Fibroblast of skin of scalp (primary cell): ENCODE results near the gene ASIC3.
A peak's percentile ranks its signal among the peaks of the same experiment; 100 is the strongest.

Source experiments
- DNase-seq: peaks from one replicate; pipeline ENCODE4 v3.0.0-alpha.2; 2013

ASIC3 gene

DNA sequence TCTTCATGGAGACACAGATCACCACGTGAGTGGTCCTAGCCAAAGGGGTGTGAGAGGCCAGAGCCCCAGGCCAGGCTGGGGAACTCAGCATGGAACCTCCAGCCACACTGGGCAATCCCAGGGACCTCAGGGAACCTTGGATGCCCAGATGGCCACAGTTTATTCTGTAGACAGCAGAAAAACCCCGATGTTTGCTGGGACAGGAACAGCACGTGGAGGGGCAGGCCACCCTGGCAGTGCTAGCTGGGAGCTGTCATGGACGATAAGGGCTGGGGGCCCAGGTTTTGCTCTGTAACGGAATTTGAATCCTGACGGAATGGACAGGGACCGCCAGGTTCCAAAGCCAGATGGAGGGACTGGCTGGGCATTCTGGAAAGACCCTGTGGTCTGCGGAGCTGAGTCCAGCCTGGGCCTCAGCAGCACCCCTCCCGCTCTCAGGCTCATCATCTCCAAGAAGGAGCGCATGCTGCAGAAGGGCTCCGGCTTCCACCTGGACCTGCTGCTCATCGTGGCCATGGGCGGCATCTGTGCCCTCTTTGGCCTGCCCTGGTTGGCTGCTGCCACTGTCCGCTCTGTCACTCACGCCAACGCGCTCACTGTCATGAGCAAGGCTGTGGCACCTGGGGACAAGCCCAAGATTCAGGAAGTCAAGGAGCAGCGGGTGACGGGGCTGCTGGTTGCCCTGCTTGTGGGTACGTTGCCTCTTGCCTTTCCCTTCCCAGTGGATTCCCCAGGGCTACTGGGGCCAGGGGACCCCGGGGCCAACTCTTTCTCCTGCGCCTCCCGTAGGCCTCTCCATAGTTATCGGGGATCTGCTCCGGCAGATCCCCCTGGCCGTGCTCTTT, 26.7 kb downstream of the ASIC3 start:
- DNase-seq = no peak

DNA sequence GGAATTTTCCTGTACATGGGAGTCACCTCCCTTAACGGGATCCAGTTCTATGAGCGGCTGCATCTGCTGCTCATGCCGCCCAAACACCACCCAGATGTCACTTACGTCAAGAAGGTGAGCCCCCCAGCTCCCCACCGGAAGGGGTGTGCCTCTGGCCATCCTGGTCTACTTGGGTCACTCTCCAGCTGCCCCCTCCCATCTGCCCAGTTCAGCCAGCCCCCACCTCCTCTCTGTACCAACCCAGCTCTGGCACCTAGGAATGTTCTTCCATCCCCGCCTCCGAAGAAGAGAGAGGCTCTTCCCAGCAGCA, 27.3 kb downstream of the ASIC3 start:
- no peak for DNase-seq

DNA sequence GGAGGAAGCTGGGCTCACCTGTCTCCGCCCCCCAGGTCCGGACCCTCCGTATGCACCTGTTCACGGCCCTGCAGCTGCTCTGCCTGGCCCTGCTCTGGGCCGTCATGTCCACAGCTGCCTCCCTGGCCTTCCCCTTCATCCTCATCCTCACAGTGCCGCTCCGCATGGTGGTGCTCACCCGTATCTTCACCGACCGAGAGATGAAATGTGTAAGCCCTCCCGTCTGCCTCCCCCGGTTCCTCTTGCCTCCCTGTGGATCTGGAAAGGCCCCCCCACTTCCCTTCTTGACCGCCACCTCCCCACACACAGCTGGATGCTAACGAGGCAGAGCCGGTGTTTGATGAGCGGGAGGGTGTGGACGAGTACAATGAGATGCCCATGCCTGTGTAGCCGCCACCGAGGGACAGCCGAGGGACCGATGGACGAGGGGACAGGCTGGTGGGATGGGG, 27.7 kb downstream of the ASIC3 start:
- DNase-seq = no peak

DNA sequence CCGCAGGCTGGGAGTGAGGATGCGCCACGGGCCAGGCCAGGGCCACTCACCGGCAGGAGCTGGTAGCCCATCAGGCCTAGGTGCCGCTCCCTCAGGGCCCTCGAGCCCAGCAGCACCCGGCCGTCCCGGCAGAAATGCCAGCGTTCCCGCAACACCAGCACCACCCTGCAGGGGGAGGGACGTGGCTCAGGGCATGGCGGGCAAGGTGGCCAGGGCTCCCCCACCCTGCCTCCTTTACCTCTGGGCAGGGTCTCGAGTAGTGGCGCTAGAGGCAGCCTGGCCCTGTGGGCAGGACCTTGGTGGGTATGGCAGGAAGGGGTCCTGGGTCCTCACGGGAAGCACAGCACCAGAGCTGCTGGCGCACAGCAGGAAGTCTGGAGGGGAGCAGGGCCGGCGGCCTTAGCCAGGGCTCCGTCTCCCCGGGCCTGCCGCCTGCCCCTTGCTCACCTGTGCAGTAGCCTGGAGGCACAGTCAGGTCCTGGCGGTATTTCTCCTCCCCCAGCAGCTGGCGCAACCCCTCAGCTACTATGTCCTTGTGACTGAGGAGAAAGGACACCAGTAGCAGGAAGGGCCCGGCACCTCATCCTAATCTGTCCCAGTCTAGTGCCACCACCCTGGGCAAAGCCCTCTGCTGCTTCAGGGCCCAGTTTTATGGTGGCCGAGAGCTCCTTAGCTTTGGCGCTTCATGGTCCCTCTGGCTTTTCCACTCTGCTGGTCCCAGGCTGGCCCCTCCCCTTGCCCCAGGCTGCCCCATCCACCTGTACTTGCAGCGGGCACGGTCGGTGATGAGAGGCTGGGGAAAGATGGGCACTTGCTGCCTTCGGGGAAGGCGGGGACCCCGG, 28.8 kb downstream of the ASIC3 start:
- no peak for DNase-seq

DNA sequence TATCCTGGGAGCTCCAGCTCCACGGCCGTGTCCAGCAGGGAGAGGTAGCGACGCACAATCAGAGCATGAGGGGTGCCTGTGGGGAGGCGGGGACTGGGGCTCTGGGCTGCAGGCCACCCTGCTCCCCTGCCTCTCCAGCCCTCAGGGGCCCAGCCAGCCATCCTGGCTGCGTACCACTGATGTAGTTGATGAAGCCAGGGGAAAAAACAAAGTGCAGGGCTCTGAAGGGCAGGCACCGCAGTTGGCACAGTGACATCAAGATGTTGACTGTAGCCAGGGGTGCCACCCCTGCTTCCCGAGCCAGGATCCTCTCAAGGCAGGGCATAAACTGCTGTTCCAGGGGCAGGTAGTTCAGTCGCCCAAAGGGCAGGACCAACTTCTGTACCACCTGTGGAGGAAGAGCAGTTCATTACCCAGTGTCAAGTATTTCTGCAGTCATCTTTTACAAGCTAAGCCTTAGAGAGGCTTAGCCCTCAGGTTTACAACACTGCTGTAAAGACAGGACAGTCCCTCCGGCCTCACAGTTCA, 29.4 kb downstream of the ASIC3 start:
- DNase-seq = no peak

DNA sequence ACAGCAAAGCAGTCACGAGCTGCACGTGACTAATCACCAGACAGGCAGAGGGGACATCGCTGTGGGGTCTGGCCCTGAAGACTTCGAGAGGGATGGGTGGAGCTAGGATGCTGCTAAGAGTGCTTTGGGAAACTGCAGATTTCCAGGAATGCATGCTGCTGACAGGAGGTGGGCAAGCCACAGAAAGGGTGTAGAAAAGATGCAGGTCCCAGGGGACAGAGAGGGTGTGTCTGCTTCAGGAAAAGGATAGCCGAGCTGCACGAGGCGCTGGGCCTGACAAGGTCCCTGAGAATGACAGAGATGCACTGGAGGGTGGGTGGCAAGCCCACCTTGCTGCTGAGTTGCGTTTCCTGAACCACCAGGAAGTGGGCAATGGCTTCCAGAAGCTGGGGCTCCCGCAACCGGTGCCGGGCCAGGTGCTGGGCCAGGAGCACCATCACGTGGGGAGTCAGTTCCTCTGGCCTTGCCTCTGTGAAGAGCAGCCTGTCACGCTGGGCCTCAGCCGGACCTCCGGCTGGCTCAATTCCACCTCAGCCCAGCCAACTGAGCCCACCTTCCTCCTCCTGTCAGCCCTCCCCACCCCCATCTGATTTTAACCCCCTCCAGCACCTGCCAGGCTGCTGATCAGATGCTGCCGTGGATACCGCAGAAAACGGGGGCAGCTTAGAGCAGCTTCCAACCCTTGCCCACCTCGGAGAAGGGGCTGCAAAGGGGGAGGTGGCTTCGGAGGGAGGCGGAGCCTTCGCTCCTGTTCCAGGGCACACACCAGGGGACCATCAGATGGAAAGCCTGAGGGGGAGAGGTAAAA, 30.1 kb downstream of the ASIC3 start:
- peak; percentile 80 for DNase-seq

DNA sequence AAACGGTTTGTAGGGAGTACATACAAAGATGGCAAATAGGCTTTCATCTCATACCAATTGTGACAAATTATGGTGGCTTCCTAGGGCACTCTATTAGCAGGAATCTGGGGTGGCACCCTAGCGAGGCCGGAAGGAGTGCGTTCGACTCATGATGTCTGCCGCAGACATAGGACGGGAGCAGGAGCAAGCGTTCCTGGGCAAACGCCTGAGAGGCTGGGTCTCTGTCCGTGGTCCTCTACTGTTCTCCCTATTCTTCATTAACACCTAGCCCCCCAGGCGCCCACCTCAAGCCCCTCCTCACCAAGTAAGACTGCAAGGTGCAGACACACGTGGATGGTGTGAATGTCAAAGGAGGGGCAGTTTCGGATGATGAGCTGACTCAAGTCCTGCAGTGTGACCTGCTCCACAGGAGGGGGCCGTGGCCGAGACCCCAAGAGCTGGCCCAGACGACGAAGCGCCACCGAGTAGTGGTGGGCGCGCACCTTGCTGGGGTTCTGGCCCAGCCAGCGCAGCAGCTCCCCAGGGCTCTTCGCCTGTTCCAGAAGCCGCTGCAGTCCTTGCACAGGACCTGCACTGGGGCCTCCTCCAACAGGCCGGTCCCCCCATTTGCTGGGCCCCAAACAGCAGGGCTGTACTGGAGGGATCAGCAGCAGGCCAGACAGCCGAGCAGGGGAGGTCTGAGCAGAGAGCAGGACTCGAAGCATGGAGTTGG, 31.0 kb downstream of the ASIC3 start:
- no peak for DNase-seq

DNA sequence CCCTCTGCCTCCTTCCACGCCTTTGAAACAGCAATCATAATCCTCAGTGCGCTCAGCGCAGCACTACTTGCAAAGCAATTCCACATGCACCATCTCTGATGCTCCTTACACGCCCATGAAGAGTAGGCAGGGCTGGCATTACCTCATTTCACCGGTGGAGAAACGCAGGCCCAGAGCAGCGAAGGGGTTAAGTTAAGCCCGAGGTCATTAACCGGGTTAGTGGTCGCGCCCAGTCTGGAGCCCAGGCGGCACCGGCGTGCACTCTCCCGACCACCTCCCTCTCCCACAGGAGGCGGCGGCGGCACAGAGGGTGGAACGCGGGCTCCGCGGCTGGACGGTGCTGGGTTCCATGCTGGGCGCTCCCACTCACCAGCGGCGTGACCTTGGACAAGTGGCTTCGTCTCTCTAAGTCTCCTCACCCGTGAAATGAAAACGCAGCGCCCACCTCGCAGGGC, 31.8 kb downstream of the ASIC3 start:
- DNase-seq = no peak

DNA sequence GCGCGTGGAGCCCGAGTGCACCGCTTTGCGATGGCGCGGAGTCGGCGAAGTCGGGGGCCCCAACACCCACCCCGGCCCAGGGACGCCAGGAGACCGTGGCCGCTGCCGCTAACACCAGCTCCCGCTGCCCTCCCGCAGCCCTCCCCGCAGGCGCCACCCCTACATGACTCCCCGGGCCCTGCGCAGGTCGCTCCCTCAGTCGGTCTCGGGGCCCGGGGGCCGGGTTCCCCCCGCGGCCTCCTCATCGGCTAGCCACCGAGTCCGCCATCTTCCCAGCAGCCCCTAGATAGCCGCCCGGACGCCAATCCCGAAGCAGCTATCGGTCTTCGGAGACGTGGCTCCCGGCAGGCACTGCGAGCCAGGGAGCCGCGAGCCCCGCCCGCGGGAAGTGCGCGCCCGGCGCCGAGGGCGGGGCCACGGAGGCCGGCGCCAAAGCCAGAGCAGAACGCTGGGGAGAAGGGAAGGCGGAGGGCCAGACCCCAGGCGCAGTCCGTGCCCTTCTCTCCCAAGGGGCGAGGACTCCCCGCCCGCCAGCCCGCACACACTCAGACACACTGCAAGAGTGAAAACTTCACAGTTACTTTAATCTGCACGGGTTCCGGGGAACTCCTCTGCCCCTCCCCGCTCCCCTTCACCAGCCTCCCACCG, 32.3 kb downstream of the ASIC3 start, which contains the start of gene FASTK:
FASTK (minus strand) TSS at position 288 of the 648 bp plus-strand sequence; CDS start at position 245, 43 bp downstream.
- peak; percentile 93 for DNase-seq

DNA sequence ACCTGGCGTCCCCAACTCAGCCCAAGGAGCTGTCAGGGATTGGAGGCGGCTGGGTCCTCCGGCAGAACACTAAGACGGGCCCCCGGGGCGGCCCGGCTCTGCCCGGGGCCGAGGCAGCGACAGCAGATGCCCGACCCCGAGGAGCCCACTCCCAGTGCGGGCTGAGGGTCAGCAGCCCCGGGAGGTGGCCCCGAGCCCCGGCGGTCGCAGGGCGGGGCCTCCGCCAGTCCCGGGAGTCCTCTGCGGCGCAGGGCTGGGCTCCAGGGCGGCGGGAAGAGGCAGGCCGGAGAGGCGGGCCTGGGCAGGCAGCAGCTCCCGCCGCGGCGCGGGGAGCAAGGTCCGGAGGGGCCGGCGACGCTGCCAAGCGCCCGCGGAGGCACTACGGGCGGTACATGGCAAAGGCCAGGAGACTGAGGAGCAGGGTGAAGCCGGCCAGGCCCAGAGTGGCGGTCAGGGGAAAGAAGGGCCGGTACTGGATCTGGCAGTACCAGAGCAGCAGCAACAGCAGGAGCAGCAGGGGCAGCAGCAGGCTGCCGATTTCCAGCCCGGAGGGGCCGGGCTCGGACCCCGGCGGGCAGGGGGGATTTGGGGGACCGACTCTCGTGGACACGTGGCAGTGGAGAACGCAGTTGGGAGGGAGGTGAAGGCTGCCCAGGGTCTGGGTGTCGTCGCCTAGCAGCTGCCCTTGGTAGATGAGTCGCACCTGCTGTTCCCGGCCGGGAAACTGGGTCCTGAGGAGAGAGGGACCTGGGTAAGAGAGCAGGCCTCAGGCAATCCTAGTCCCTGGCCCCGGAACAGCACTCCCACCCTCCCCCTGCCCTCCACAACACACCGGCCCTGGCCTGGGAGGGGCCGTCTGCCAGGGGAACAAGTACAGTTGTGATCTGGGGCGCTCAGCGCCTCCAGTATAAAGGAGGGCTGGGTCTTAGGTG, 33.1 kb downstream of the ASIC3 start:
- DNase-seq = no peak

DNA sequence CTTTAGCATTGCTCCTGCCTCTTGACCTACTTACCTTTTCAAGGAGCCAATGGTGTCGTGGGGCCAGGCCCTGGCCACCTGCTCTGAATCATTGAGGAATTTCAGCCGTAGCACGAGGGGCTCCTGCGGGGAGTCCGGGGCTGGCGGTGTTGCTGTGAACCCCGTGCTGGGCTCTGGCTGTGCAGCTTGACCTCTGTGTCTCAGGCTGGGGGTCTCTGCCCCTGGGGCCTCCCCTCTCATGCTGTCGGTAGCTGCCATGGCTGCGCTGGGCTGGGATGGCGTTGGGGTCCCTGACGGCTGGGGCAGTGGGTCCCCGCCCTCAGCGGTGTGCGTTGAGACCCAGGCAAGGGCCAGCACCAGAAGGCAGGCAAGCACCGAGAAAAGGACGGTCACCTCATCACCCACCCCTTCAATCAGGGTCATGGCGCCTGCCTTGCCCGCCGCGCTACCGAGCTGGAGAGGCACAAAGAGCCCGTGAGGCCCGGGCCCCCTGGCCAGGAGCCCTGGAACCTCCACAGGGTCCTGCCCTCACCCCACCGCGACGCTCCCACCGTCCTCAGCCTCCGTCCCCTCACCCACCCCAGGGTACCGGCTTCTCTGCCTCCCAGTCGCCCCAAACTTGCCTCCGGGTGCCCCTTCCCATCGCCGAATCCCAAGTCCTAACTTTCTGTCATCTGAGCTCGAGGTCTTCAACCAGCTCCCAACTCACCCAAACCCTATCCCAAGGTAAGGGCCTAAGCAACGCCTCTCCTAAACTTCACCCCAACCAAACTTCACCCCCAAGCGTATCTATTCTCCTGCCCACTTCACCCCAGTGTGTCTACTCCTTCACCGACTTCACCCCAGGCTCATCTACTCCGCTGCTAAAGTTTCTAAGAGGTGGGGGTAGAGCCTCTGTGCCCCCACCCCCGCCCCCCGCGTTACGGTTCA, 34.1 kb downstream of the ASIC3 start:
- DNase-seq = no peak

DNA sequence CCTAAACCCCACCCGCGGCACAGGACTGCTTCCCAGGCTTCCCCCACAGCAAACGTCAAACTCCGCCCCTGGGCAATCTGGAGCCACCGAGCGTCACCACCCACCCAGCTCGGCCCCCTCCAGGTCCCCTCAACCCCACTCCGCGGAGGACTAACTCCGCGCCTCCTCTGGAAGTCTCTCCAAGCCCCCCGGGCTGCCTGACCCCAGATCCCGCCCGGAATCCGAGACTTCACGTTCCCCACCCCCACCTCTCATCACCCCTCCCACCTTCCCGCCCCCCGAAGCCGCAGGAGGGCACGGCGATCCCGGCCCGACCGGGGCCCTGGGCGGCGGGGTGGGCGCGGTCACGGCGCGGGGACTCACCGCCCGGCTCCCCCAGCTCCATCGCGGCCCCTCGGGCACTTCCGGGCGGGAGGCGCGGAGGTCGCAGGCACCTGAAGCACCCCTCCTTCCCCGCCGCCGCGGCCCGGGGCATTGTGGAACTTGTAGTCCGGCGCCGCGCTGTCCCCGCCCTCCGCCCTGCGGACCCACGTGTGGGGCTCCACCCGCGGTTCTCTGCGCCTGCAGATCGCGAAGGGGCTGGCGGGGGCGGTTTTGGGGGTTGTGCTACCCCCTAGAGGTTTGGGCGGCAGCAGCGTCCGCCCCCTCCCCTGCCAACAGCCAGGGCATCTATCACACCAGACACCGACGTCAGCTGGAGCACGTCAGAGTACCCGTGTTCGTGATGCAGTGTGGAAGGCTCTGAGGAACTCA, 34.9 kb downstream of the ASIC3 start, which contains the start of gene TMUB1:
TMUB1 (minus strand) TSS at position 423 of the 753 bp plus-strand sequence. CDS start 930 bp downstream, outside the sequence.
- peak; percentile 64 for DNase-seq

DNA sequence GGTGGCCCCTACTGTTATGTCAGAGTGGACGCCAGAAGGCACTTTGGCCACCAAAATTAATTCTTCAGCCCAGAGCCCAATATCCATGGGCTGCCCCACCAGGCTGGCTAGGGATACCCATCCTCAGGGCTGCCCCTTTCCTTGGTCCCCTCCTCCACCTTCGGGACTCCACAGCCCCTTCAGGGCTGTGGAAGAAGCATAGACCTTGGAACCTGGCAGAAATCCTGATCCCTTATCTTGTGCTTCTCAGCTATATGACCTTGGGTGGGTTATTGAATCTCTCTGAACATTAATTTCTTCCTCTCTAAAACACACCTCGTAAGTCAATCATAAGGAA, 35.5 kb downstream of the ASIC3 start:
- DNase-seq = no peak

DNA sequence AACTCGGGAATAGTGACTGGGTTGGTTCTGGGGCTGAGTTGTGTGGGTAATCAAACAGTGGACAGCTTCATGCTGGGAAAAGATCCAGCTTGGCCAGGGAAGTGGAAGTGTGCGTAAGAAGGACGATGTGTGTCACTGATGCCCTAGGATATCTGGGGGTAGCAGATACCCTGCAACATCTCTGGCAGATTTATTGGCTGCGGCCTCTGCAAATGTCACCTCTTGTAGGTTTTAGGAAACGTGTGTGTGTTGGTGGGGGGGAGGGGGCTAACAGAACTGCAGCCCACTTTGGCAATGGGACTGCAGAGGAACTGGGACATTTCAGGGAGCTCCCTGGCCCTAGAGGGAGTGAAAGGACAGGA, 37.0 kb downstream of the ASIC3 start:
- no peak for DNase-seq

DNA sequence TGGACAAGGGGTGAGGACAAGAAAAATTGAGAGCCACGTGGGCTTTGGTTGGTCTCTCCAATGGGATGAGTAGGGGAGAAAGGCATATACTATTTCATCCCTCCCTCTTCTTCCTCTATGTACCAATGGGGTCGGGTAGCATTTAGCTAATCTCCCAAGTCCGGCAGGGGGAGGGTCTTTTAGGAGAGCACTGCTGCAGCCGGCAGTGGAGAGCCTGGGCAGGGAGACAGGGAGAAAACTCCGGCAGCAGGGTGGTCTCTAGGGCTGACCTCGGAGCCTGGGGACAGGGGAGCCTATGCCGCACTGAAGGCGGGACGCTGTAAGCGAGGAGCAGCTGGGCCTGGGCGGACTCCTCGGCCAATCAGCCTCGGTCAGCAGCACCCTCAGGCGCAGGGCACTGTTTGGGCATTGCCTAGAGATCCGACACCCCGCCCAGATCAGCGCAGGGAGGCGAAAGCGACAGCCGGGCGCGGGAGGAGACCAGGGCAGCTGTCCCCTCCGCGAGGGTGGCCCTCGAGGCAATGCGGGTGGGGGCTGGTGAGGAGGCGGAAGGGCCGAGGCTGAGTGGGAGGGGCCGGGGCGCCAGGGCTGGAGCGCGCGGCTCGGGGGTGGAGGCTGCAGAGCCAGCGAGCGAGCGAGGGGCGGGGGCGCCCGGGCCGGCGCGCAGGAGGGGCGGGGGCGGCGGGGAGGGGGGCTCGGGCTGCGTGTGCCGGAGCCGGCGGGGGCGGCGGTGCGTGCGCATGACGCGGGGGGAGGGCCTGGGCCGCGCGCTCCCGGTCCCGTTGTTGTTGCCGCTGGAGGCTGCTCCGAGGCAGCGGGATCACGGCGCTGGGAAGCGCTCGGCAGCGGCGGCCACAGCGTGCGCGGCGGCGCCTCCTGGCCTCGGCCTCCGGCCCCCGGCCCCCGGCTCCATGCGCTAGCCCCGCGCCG, 37.6 kb downstream of the ASIC3 start, which contains the start of gene AGAP3:
AGAP3 (plus strand) TSS at position 785 of the 930 bp plus-strand sequence. CDS start 267 bp downstream, outside the sequence.
- DNase-seq = peak; percentile 81

DNA sequence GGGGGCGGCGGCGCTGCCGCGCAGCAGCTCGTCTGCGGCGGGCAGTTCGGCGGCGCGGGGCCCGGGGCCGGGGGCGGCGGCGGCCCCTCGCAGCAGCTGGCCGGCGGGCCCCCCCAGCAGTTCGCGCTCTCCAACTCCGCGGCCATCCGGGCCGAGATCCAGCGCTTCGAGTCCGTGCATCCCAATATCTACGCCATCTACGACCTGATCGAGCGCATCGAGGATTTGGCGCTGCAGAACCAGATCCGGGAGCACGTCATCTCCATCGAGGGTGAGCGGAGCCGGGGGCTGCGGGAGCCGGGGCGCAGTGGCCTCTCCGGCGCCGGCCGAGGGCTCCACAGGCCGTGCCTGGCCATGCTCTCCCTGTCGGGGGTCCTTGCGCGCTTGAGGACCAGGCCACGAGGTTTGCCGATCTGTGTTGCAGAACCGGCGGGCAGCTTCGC, 38.5 kb downstream of the ASIC3 start:
- no peak for DNase-seq
